ENCODE measurements around the gene GGTLC1. TPM values are rescaled to one million over a fixed set of nuclear protein-coding genes. Genes with fewer than 3 reads are reported as not detected.

Gene GGTLC1
- total and polyA plus RNA-seq, 2 of the 8 experiments (the other 6 are each of a cell fraction or from before 2014, with no cell fraction given): not detected

- Histone ChIP-seq H3K4me2 (ENCODE audit: insufficient read depth in 1 of 2, low read depth in 2 of 2, low read length in 2 of 2) (no peak overlapping the region), H3K36me3 (ENCODE audit: control insufficient read depth in 2 of 4, insufficient read depth in 4 of 4, low read length in 3 of 4) (no peaks in the 10 kb centered on the region), H3K23me2 (ENCODE audit: low read depth, low read length) (no peaks in the 10 kb centered on the region; the same call in 1 of the 2 replicates), H3K4me3 (ENCODE audit: extremely low read depth in 1 of 4, insufficient read depth in 2 of 4, low read depth in 3 of 4, low read length in 4 of 4) (no peak overlapping the region), H3K23ac (ENCODE audit: insufficient read length) (no peak overlapping the region), H3K14ac (ENCODE audit: insufficient read length) (no peak overlapping the region), H2BK20ac (ENCODE audit: low read length) (no peak overlapping the region), H3K9ac (replicated peaks in 1 of 4; ENCODE audit: extremely low read depth in 1 of 4, low read depth in 3 of 4, low read length in 3 of 4) (no peak overlapping the region), H3K27ac (ENCODE audit: low read depth, low read length) (no peak overlapping the region), H3K9me3 (ENCODE audit: insufficient read depth in 2 of 2, low read depth in 1 of 2, low read length in 1 of 2) (no peaks in the 10 kb centered on the region), H2BK5ac (ENCODE audit: low read depth, low read length) (no peak overlapping the region), H4K8ac (ENCODE audit: extremely low read depth, insufficient read depth, low read length) (no peak overlapping the region), H3K56ac (replicated peaks; ENCODE audit: insufficient read length, low read depth, low read length) (no peak overlapping the region), H2BK12ac (ENCODE audit: low read depth, low read length) (no peak overlapping the region), H3K4ac (replicated peaks; ENCODE audit: insufficient read length, low read depth, low read length) (no peak overlapping the region), H2BK120ac (replicated peaks; ENCODE audit: low read depth, low read length) (no peak overlapping the region), H3K18ac (ENCODE audit: extremely low read depth, low read length) (no peak overlapping the region), H2AFZ (ENCODE audit: low read length) (no peak overlapping the region), H2BK15ac (ENCODE audit: low read length) (no peak overlapping the region), H3K79me2 (ENCODE audit: control insufficient read depth in 1 of 2, insufficient read depth in 2 of 2, low read length in 2 of 2) (no peaks in the 10 kb centered on the region), H4K20me1 (replicated peaks in 1 of 2; ENCODE audit: control insufficient read depth in 1 of 2, insufficient read depth in 2 of 2, low read length in 2 of 2) (peaks cover 0 to 2% of the 10 kb centered on the region in 2 experiments), H4K91ac (replicated peaks; ENCODE audit: insufficient read length, low read length) (no peak overlapping the region), H4K5ac (ENCODE audit: insufficient read length, low read depth, low read length) (no peak overlapping the region), H3K4me1 (replicated peaks in 1 of 4; ENCODE audit: control insufficient read depth in 3 of 4, insufficient read depth in 4 of 4, low read length in 3 of 4) (no peaks in the 10 kb centered on the region; a peak in 1 of 7 replicates), H3K27me3 (replicated peaks in 1 of 4; ENCODE audit: control insufficient read depth in 3 of 4, extremely low read depth in 1 of 4, insufficient read depth in 3 of 4, low read length in 3 of 4) (no peaks in the 10 kb centered on the region; a peak in 1 of 7 replicates), H3K79me1 (ENCODE audit: low read depth, low read length) (no peaks in the 10 kb centered on the region), H2AK5ac (ENCODE audit: low read depth, low read length) (no peak overlapping the region)
- FAIRE-seq (no peak), DNase-seq (ENCODE audit: low read depth in 1 of 2, low spot score in 2 of 2) (no peak)
- ChIA-PET POLR2A (ENCODE audit: partially characterized antibody) (no interaction called here), CTCF (ENCODE audit: partially characterized antibody) (interaction anchor here (1.0 kb wide), 1 partner anchor 89 kb away, joined by 3 read pairs; no protein-coding TSS in a partner anchor)
- 87% methylated on average over 3 of the region's 3 CpGs; no CpG with 5 or more reads in 1 of the 2 experiments for WGBS, 2 experiments (ENCODE audit: extremely low coverage in 1 of 2, insufficient coverage in 1 of 2, insufficient read length in 1 of 2, insufficient replicate concordance in 2 of 2, low coverage in 1 of 2, low lambda C conversion rate in 2 of 2, missing lambda C conversion rate in 1 of 2)
- TF ChIP-seq PHF8 (conservative IDR thresholded peaks at IDR 0.05; ENCODE audit: low read depth, low read length) (no peak), NRF1 (IDR thresholded peaks at IDR 0.05; ENCODE audit: low read depth, low read length) (no peak), SIRT6 (IDR thresholded peaks at IDR 0.05; ENCODE audit: low read length) (no peak), RNF2 (IDR thresholded peaks at IDR 0.05; ENCODE audit: borderline replicate concordance, low read depth, low read length, missing control alignments, poor library complexity, severe bottlenecking) (no peak), POLR2AphosphoS5 (IDR thresholded peaks at IDR 0.05; ENCODE audit: low read depth, low read length) (no peak), BRCA1 (IDR thresholded peaks at IDR 0.05; ENCODE audit: low read depth, low read length) (no peak), YY1 (IDR thresholded peaks at IDR 0.05; ENCODE audit: low read depth, low read length) (no peak), ZNF274 (IDR thresholded peaks at IDR 0.05; ENCODE audit: borderline replicate concordance, extremely low read depth, low read length) (no peak), RXRA (IDR thresholded peaks at IDR 0.05; ENCODE audit: insufficient read depth, low read depth, low read length) (no peak), KDM4A (IDR thresholded peaks at IDR 0.05; ENCODE audit: low read depth, low read length, severe bottlenecking) (no peak), SIN3A (conservative IDR thresholded peaks at IDR 0.05 in 1 of 2, IDR thresholded peaks at IDR 0.05 in 1 of 2; ENCODE audit: low read depth in 1 of 2, low read length in 2 of 2) (no peak)
- TF ChIP-seq, protein P1, sequence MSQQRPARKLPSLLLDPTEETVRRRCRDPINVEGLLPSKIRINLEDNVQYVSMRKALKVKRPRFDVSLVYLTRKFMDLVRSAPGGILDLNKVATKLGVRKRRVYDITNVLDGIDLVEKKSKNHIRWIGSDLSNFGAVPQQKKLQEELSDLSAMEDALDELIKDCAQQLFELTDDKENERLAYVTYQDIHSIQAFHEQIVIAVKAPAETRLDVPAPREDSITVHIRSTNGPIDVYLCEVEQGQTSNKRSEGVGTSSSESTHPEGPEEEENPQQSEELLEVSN (IDR thresholded peaks at IDR 0.05): no peak
Measured at GRCh38 chr20:24017458-24017755, 28.8 kb upstream of the GGTLC1 start.

All from H1 (cell line).